LNCaP clone FGC (cell line): ENCODE measurements around the gene ATP10B.

Experiments used
- DNase-seq: peaks from one replicate; pipeline ENCODE4 v3.0.0-alpha.2; 2011; ENCODE audit warnings: low read depth
- H3K4me3 ChIP-seq: 2 replicates; pipeline ENCODE4 v1.5.1; 2011; ENCODE audit warnings: mild to moderate bottlenecking, low read depth, low read length, control low read depth
- TF ChIP-seq, protein P1 (sequence below): IDR thresholded peaks from 2 replicates; pipeline ENCODE4 v1.5.1; 2012; ENCODE audit warnings: mild to moderate bottlenecking; ENCODE audit not compliant: control insufficient read depth, insufficient read depth; ENCODE audit errors: extremely low read depth

The ATP10B gene

DNA sequence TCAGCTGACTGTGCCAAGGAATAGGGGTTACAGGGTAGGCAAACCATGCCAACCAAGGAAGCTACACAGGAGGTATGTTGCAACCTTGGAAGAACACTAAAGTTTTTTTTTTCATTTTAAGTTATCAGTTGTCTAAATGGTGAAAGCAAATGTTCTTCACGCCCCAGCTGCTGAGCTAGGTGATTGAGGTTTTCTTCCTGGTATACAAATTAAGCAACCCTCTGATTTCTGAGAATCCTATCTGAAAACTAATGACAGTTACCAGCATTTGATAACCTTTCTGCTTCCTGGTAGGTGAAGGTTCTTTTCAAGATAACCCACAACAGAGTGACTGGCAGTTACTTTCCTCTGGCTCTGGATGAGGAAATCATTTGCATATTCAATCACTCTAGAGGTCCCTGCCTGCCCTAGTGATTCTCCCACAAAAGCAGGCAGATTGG lies 194.9 kb downstream of the ATP10B start:
- TF ChIP-seq, protein P1, sequence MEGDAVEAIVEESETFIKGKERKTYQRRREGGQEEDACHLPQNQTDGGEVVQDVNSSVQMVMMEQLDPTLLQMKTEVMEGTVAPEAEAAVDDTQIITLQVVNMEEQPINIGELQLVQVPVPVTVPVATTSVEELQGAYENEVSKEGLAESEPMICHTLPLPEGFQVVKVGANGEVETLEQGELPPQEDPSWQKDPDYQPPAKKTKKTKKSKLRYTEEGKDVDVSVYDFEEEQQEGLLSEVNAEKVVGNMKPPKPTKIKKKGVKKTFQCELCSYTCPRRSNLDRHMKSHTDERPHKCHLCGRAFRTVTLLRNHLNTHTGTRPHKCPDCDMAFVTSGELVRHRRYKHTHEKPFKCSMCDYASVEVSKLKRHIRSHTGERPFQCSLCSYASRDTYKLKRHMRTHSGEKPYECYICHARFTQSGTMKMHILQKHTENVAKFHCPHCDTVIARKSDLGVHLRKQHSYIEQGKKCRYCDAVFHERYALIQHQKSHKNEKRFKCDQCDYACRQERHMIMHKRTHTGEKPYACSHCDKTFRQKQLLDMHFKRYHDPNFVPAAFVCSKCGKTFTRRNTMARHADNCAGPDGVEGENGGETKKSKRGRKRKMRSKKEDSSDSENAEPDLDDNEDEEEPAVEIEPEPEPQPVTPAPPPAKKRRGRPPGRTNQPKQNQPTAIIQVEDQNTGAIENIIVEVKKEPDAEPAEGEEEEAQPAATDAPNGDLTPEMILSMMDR, result no peak

DNA sequence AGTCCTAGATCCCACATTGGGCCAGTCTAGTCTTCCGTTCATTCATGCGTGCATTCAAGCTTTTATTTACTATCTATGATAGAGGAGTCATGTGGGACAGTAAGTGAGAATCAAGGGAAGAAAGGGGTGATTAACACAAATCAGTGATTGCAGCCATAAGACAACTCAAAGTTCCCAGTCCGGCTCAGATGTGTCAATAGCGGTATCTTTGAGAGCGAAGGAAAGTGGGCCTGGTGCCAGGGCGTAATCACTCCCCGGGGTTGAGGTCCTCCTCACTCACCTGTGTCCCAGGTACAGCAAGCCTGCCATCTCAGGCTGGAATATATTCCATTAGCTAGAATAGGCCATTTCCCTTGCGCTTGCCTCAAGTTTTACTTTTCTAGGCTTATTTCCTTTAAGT lies 196.3 kb downstream of the ATP10B start:
- no peak overlapping the region for H3K4me3 ChIP-seq
- TF ChIP-seq, protein P1, result no peak
- DNase-seq, result no peak

More for the DNA sequence above, 194.9 kb downstream of the ATP10B start:
- no peak for DNase-seq
- no peak overlapping the region for H3K4me3 ChIP-seq

DNA sequence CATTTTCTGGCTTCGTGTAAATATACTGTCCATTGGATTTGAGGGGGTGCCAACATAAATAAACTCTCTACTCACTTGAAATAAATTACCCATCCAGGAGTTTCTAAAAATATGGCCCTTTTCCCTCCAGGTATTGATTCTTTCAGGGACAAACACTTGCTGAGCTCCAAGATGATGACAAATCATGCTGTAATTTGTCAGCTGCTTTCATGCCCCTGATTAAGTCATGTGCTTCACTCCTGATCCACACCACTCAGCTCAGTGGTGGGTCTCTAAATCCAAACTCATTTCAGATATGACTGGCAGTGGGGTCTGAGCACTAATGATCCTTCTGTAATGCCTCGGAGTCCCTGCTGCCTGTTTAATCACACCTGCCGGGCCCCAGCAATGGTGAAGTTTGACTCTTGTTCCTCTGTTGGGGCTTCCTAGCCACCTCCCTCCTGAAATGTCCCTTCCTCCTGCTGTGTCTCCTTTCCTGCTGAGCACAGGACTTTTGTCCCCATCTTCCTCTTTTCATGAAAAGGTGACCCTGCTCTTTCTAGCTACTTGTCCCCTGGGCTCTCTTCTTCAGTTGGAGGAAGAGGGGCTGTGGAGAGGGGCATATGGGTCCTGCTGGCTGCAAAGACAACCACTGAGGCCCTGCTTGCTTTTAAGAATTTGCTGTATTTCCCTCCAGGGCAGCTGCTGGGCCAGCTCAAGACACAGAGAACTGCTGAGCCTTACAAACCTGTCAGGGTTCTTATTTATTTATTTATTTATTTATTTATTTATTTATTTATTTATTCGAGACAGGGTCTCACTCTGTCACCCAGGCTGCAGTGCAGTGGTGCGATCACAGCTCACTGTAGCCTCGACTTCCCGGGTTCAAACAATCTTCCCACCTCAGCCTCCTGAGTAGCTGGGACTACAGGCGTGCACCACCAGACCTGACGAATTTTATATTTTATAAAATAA lies 200.0 kb downstream of the ATP10B start:
- H3K4me3 ChIP-seq, result no peak overlapping the region
- TF ChIP-seq, protein P1, result no peak
- DNase-seq, result no peak

DNA sequence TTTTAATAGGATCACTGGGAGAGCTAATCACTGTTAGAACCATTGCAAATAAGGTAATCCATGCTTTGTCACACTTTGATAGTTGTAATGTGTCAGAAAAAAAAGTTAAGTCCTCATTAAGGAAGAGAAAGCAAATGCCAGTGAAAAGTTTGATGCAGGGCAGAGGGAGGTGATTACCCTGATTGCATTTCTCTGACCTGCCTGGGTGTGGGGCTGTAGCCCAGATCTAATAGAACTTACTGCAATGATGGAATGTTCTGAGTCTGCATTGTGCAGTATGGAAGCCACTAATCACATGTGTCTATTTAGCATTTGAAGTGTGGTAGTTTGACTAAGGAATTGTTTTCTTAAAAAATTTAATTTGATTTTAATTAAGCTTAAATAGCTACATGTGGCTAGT lies 202.7 kb downstream of the ATP10B start:
- H3K4me3 ChIP-seq, result no peak overlapping the region
- TF ChIP-seq, protein P1, result peak; percentile 53
- DNase-seq, result no peak

DNA sequence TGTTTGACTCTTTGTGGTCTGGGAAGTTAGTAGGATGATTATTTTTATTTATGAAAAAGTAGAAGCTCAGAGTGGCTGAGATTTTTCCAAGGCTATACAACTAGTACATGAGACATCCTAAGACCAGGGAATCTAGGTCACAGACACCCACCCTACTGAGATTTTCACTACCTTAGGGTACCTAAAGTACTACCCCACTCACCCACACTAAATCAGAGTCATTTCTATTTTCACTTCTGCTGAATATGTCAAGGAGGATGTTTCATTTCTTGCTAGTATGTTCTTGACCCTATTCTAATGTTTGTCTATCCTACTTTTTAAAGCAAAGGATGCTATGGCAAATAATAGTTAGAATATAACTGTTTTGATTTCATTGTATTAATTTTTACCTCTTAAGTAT lies 206.0 kb downstream of the ATP10B start:
- no peak for DNase-seq
- H3K4me3 ChIP-seq, result no peak overlapping the region
- TF ChIP-seq, protein P1, result no peak

DNA sequence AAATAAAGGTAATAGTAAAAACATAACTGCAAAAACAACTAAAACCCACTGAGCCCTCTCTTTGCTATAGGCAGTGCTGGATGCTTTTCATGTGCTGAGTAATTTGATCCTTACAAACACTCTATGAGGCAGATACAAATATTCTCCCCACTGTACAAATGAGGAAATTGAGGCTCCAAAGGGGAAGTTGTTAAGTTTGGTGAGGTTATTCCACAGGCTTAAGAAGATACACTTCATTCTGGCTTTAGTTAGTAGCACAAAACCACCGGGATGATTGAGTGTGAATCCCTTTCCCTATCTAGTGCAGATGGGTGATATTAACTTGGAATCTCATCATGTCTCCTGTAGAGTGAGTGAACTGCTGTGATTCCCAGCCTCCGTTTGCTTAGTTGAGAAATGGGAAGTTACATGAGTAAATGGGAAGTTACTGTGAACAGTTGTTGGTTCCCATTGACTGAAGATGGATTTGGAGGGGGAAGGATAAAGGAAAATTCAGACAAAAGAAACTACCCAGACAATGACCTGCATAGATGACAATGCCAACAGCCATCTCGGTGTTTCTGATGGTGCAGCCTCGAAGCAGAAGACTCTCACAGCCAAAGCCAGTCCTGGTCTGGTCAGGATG lies 208.3 kb downstream of the ATP10B start:
- no peak overlapping the region for H3K4me3 ChIP-seq
- TF ChIP-seq, protein P1, result no peak
- no peak for DNase-seq
